CD1c-positive myeloid dendritic cell (primary cell): Measurements from ENCODE around the gene H3-3A.

Experiments used
- DNase-seq: peaks from one replicate; pipeline ENCODE4 v3.0.0-alpha.2; 2016; ENCODE audit errors: extremely low spot score

The H3-3A gene

DNA sequence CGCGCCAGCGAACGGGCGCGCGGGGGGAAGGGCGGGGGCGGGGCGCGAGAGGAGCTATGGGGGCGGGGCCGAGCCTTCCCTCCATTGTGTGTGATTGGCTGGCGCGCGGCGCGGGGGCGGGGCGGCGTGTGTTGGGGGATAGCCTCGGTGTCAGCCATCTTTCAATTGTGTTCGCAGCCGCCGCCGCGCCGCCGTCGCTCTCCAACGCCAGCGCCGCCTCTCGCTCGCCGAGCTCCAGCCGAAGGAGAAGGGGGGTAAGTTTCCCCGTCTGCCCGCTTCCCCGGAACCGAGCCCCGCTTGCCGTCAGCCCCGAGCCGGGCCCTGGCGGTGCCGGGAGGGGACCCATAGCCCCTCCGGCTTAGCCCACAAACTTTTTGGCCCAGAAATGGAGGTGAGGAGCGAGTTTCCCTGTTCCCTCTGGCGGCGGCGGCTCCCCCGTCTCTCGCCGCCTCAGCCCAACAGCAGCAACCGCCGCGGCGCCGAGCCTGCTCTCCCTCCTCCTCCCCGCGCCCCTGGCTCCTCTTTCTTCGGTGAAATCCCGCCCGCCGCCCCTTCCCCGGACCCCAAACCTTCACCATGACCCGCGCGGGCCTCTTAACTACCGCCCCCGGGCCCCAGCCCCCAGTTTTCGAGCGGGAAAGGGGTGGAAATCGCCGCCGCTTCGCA lies at the start of gene H3-3A:
Gene H3-3A (plus strand): TSS at position 159 of the 666 bp plus-strand sequence. CDS start 1,636 bp downstream, outside the sequence.
- peak; percentile 98 for DNase-seq

DNA sequence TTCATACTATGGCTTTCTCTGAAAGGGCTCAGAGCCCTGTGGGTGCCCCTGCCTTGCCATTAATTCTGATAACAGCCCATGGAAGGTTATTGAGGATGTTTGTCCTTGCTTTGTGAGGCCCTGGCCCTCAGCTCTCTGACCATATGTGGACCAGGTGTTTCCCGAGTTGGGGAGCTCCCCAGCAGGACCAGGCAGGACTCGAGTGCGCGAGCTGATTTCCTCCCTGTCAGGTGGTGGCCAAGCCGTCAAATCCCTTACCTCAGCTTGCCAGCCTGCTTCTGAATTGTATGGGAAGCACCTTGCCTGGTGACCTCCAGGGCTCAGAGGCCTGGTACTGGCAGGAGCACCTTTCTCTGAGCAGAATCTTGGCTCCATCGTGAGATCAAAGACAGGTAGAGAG lies 45.4 kb upstream of the H3-3A start:
- DNase-seq, result no peak

DNA sequence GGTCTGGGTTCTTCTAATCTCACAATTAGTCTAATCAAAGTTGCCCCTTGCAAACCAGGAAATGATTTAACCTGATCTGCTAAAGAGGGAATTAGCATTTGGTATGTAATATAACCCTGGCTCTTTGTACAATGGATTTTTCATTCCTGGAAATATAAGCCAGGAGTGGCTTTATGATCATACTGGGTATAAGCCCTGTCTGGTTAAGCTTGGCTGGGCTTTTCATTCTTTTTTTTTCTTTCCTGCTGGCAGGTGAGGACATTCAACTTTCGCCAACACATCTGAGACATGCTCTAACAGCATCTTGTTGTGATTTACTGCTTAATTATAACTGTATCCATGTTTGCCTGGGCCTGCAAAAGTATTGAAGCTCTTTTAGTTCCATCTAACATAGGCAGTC lies 42.9 kb upstream of the H3-3A start:
- DNase-seq, result no peak

DNA sequence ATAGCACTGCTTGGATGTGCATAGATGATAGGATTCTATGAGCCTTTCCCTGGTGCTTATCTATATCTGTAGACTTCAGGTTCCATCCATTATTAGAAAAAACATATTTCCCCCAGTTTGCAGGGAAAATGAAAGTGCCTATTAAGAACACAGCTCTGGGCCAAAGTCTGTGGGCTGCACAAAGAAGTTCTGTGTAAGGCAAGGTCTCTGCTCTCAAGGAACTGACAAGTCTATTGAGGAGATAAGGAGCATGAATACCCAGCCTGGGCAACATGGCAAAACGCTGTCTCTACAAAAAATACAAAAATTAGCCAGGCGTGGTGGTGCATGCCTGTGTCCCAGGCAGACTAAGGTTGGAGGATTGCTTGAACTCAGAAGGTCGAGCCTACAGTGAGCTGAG lies 41.1 kb upstream of the H3-3A start:
- DNase-seq, result no peak

DNA sequence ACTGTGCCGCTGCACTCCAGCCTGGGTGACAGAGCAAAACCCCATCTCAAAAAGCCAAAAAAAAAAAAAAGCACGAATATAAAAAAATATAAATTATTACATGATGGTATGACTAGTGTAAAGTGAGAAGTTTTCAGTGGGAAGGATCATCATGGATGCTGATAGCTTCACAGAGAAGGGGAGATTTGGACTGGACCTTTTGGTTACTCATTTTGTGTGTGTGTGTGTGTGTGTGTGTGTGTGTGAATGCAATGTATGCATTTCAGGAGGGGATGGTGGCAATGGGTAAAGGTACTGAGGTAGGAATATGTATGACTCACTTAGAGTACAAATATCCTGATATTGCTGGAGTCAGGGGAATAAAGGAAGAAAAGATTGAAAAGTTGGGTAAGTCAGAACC lies 40.7 kb upstream of the H3-3A start:
- DNase-seq, result no peak

DNA sequence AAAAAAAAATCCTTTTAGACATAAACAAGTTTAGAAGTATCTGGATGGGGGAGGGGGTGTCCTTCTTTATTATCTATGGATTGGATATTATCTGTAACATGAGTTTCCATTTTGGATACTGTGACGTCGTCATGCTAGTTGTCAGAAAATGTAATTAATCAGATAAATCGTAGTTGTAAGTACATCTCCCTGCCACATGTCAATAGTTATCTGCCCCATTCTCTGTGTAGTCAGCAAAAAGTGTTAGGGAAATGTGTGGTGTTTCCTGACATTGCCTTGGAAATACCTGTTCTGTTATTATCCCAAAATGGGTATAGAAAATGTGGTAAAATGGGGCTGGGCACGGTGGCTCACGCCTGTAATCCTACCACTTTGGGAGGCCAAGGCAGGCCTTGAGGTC lies 38.8 kb upstream of the H3-3A start:
- no peak for DNase-seq

DNA sequence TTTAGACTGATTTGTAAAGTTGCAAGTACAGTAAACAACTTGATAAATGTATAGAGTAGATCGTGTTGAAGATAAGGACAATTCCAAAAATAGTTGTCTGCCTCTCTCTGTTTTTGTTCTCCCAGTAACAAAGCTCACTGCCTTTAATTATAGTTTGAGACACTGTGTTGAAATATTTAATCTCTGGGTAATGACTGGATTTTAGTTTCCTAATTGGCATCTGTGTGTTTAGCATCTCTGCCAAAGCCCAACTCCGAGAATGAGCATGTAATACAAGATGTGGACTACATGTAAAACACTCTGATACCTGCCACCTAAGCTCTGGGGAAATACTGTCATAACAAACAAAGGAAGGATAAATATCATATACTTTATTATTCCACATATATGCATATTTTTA lies 35.7 kb upstream of the H3-3A start:
- DNase-seq, result no peak

DNA sequence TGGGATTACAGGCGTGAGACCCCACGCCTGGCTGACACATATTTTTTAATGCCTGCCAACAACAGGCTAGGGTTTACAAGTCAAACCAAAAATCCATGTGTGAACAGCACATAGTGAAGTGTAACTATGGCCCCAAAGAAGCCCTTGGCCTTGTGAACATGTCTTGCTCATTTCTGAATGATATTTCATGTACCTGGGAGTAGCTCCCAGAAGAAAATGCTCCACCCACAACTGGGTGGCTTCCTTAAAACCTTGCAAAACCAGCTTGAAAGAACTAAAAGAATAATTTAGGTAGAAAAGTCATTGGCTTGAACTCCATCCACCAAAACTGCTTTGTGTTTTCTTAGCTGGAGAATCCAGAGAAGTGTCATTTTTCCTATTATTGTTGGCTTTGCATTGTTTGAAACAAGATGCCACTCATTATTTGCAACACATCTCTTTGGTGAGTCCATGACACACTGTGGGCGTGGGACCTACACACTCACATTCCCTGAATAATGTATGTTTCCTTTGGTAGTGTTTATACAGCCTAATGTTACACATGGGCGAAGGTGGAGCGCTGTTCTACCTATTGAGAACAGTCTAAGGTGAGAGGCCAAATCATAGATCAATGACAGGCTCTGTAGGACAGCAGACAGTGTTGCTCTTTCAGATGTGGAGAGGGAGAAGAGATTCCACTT lies 34.8 kb upstream of the H3-3A start:
- peak; percentile 28 for DNase-seq

DNA sequence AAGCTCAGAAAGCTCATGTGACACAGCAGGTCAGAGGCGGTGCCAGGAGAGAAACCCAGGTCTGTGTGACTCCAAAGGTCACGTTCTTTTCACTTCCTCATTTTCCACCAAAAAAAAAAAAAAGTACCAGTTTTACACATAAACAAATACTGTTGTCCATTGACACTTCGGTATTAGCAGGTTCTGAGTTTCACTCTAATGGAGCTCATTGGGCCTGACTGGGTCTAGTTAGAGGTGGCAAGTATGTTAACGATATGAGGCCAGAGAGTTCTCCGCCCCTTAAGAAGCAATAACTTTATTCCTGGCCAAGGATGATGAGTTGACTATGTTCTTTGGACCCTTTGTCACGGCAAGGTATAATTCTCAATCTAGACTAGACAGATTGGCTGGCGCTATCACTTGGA lies 33.4 kb upstream of the H3-3A start:
- DNase-seq, result peak; percentile 92

DNA sequence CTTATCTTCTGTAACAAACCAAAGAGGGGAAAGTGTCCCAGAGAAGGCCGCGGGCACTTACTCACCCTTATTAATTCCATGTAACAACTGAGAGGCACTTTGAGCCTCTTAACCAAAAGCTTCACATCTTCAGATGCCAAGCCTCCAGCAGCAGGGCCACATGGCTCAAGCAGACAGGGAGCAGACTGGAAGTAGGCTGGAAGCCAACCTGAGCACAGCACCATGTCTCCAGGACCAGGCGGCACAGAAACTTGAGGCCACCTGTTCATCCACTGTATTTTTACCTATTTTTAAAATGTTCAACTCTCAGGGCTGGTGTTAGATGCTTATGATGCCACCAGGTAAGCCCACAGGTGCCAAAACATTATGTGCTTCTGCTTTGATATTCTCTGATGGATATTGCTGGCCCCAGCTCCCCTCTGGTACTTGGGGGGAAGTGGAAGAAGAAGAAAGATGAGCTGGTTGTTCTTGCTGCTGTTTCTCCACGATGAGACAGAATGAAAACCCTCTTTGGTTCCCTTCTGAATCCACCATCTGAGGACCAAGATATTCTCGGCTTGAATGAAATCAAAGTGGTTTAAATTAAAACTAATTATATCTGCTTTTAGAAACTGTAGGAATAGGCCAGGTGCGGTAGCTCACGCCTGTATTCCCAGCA lies 32.8 kb upstream of the H3-3A start:
- DNase-seq, result peak; percentile 20

DNA sequence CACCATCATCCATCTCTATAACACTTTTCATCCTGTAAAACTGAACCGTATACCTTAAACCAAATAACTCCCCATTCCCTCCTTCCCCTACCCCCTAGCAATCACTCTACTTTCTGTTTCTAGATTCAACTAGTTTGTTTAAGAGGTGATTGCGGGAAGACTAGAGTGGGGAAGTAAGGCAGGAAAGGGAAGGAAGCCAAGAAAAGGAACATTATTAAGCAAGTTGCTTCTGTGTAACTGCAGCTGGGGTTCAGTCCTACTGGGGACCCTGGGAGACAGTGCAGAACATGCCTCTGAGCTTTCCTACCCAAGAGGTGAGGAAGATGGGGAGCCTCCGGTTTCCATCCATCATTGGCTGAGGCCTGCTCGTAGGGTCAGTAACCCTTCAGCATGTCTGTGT lies 28.9 kb upstream of the H3-3A start:
- peak; percentile 51 for DNase-seq

DNA sequence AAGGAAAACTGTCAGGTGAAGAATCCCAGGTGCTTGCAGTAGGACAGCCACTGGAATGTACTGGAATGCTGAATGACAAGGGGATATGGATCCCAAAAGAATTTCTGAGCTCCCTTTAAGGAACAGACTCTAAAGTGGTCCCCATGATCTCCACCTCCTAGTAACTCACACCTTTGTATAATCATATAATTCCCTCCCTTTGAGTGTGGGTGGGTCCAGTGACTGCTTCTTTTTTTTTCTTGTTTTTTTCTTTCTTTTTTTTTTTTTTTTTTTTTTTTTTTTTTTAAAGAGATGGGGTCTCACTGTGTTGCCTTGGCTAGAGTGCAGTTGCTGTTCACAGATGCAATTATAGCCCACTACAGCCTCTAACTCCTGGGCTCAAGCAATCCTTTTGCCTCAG lies 28.5 kb upstream of the H3-3A start:
- no peak for DNase-seq

DNA sequence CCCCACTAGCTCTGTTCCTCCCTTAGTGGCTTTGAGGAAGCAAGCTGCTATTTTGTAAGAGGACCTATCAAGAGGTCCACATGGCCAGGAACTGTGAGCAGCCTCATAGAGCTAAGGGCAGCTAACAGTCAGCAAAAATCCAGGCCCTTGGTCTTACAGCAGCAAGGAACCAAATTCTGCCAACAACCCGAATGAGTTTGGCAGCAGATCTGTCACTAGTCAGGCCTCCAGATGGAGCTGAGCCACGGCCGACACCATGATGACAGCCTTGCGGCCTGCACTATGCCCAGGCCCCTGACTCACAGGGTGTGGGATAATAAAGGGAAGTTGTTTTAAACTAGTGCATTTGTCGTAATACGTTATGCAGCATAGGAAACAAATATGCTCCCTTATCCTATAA lies 28.0 kb upstream of the H3-3A start:
- DNase-seq, result peak; percentile 96

DNA sequence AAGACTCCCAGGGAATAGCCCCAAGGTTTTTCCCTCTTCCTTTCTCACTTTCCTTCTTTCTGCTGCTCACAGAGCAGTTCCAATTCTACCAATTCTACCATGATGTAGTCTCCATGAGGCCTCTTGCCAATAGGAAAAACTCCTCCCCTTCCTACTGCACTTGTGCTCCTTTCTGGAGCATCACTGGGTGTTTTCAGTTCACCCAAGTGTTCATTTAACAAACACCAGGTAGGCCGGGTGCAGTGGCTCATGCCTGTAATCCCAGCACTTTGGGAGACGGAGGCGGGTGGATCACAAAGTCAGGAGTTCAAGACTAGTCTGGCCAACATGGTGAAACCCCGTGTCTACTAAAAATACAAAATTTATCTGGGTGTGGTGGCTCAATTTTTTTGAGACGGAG lies 26.6 kb upstream of the H3-3A start:
- no peak for DNase-seq

DNA sequence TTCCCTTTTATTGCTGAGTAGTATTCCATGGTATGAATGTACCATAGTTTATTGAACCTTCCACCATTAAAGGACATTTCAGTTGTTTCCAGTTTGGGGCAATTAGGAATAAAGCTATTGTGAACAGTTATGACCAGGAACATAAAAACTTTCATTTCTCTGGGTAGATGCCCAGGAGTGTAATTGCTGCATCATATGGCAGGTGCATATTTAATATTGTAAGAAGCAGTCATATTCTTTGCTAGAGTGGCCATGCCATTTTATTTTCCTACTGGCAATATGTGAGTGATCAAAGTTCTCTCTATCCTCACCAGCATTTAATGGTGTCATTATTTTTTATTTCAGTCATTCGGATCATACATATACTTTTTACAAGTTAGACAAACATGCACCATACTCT lies 23.9 kb upstream of the H3-3A start:
- DNase-seq, result no peak

DNA sequence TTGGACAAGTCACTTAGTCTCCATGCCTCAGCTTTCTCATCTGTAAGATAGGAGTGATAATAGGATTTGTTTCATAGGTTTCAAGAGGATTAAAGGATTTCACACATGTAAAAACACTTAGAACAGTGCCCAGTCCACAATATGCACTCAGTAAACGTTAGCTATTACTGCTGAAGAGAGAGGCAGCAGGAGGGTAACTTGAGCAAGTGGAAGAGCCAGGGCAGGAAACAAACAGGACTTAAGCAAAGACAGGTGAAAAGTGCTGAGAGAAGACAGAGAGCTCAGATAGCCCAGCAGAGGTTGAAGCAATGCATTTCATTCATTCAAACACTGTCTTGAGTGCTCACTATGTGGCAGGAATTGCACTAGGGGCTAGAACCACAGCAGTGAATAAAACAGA lies 21.1 kb upstream of the H3-3A start:
- no peak for DNase-seq

DNA sequence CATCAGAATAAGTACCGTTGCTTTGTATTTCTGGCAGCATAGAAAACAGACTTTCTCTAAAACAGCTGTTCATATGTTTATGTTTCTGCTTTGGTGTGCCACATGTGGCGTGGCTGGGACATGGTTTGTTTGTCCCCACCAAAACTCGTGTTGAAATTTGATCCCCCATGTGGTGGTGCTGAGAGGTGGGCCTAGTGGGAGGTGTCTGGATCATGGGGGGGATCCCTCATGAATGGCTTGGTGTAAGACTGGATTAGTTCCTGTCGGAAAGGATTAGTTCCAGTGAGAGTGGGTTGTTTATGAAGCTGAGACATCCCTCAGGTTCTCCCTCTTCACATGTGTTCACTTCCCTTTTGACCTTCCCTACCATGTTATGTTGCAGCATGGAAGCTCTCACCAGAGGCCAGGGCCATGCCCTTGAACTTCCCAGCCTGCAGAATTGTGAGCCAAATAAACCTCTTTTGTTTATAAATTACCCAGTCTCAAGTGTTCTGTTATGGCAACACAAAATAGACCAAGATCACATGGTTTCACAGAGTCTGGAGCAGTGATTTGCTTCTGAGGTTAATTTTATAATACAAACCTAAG lies 17.9 kb upstream of the H3-3A start:
- DNase-seq, result peak; percentile 40

DNA sequence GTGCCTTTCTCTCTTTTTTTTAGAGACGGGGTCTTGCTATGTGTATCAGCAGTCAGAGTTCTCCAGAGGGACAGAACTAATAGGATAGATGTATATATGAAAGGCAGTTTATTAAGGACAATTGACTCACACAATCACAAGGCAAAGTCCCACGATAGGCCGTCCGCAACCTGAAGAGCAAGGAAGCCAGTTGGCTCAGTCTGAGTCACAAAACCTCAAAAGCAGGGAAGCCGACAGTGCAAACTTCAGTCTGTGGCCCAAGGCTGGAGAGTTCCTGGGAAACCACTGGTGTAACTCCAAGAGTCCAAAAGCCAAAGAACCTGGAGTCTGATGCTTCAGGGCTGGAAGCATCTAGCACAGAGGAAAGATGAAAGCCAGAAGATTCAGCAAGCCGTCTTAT lies 16.3 kb upstream of the H3-3A start:
- peak; percentile 37 for DNase-seq

DNA sequence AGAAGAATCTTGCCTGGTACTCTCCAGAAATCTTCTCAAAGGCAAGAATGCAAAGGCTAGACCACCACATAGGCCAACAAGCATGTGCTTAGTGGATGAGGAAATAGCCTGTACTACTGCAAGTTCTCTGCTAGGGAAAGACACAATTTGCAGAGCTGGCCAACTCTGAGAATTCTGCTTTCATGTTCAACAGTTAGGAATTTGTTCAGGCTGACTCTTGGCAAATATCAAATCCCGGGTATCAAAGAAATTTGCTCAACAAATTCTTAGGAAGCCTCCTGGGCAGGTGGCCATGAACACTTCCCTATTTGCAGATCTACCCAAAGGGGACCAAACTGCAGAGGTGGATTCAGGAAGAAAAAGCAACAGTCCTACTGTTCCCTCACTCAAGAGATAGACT lies 15.0 kb upstream of the H3-3A start:
- peak; percentile 44 for DNase-seq

DNA sequence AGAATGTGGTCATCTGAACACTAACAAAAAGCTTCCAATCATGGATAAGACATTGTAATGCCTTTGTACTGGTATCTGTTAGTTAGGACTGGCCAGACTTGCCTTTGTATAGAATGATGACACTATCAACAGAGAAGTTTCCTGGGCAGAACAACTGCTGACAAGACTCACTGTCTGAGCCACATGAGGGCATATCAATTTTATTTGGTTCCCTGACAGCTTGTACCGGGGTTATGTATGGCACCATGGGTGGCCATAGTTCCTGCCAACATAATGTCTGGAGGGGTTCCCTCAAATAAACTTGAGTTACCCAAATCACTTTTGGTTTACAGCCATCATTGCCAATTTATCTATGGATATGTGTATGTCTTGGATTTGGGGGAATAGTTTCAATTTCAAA lies 13.6 kb upstream of the H3-3A start:
- DNase-seq, result no peak

DNA sequence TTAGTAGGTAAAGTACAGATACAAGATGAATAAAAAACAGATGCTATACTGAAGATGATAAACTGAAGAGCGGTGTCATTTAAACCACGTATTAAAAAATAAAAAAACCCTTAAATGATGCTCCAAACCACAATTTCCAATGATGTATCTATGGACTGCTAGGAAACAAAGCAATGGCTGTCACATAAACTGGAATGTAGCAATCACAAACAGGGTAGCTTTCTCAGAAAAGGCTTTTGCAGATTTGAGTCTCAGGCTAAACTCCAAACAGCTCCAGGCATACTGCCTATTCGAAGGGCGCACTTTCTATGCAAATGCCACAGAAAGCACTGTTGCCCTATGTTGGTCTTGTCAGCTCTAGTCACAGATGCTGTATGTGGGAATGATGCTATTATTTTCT lies 12.4 kb upstream of the H3-3A start:
- DNase-seq, result no peak

DNA sequence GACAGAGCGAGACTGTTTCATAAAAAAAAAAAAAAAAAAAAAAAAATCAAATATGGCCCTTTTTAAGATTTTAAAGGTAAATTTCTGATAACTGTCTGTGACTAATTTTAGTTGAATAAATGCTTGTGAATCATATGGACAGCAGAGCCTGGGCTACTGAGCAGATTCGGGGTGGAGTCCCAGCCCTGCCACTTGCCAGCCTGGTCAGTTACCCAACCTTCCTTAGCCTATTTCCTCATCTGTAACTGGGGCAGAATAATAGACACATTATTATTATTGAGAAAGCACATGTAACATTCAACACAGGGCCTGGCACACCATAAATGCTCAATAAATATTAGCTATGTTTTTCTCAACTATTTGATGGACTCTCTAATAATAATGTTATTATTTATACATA lies 11.2 kb upstream of the H3-3A start:
- peak; percentile 71 for DNase-seq

DNA sequence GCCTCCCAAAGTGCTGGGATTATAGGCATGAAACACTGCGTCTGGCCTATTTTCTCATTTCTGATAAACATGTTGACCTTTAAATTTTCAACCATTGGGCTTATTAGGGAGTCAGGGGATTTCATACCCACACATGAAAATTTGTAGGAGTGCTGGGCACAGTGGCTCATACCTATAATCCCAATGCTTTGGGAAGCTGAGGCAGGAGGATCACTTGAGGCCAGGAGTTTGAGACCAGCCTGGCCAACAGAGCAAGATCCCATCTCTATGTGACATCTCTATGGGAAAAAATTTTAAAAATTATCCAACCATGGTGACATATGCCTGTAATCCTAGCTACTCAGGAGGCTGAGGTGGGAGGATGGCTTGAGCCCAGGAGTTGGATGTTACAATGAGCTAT lies 10.5 kb upstream of the H3-3A start:
- no peak for DNase-seq
